Left renal pelvis (tissue), 4 donors: ENCODE data around the gene BSCL2. TPM values are rescaled to one million over a fixed set of nuclear protein-coding genes. Genes with fewer than 3 reads are reported as not detected.

Experiments used
- polyA plus RNA-seq, 4 donors: library from polyadenylated mRNA; unstranded; fragments of 120-200 nt; gene quantifications; one replicate each; pipeline ENCODE4 v1.2.1, GENCODE V29; 2013; ENCODE audit not compliant: insufficient read length in 4 of 4

BSCL2 gene
- polyA plus RNA-seq, 4 donors = 48.7 to 71.0 (median 56.2) TPM

Other genes with a start within 250 kb of the BSCL2 start
- gene AHNAK, start 160.6 kb downstream of the BSCL2 start, polyA plus RNA-seq = 100 to 1,000 TPM; 189 to 439 (median 222) TPM
- 1,000 to 10,000 TPM; 1,909 to 2,321 (median 2,191) TPM for gene EEF1G, start 133.5 kb downstream of the BSCL2 start, polyA plus RNA-seq
- gene TUT1, start 115.9 kb downstream of the BSCL2 start, polyA plus RNA-seq = 10 to 100 TPM; 18.7 to 25.0 (median 21.1) TPM
- gene MTA2, start 105.6 kb downstream of the BSCL2 start, polyA plus RNA-seq = 100 to 1,000 TPM in 1 of 4 donors, 10 to 100 TPM in 3; 83.7 to 106 (median 94.6) TPM
- gene EML3, start 94.6 kb downstream of the BSCL2 start, polyA plus RNA-seq = 10 to 100 TPM; 31.8 to 42.3 (median 38.6) TPM
- gene ROM1, start 94.2 kb downstream of the BSCL2 start, polyA plus RNA-seq = 1 to 10 TPM; 3.1 to 6.9 (median 3.6) TPM
- 10 to 100 TPM; 27.2 to 49.9 (median 29.8) TPM for gene B3GAT3, start 85.4 kb downstream of the BSCL2 start, polyA plus RNA-seq
- 100 to 1,000 TPM; 363 to 404 (median 379) TPM for gene GANAB, start 60.8 kb downstream of the BSCL2 start, polyA plus RNA-seq
- gene INTS5, start 54.1 kb downstream of the BSCL2 start, polyA plus RNA-seq = 10 to 100 TPM; 15.7 to 21.6 (median 18.1) TPM
- 10 to 100 TPM; 44.7 to 64.6 (median 53.5) TPM for gene C11orf98, start 42.2 kb downstream of the BSCL2 start, polyA plus RNA-seq
- 1 to 10 TPM; 4.4 to 6.6 (median 6.0) TPM for gene CSKMT, start 42.1 kb downstream of the BSCL2 start, polyA plus RNA-seq
- 10 to 100 TPM in 1 of 4 donors, 1 to 10 TPM in 3; 6.0 to 12.6 (median 7.6) TPM for gene UQCC3, start 35.8 kb downstream of the BSCL2 start, polyA plus RNA-seq
- gene LBHD1, start 35.2 kb downstream of the BSCL2 start, polyA plus RNA-seq = 1 to 10 TPM; 5.6 to 8.5 (median 6.1) TPM
- 100 to 1,000 TPM; 109 to 166 (median 156) TPM for gene UBXN1, start 28.4 kb downstream of the BSCL2 start, polyA plus RNA-seq
- 1 to 10 TPM in 3 of 4 donors, under 1 TPM in 1; 0.92 to 9.5 (median 1.4) TPM for gene LRRN4CL, start 17.9 kb downstream of the BSCL2 start, polyA plus RNA-seq
- 1 to 10 TPM; 1.5 to 2.4 (median 1.9) TPM for gene GNG3, start 252 bp upstream of the BSCL2 start, polyA plus RNA-seq
- 10 to 100 TPM; 71.1 to 91.1 (median 84.8) TPM for gene HNRNPUL2, start 20.0 kb upstream of the BSCL2 start, polyA plus RNA-seq
- 10 to 100 TPM; 38.8 to 46.5 (median 44.0) TPM for gene TTC9C, start 21.1 kb upstream of the BSCL2 start, polyA plus RNA-seq
- gene ZBTB3, start 46.7 kb upstream of the BSCL2 start, polyA plus RNA-seq = 1 to 10 TPM; 3.9 to 8.9 (median 7.6) TPM
- gene POLR2G, start 54.2 kb upstream of the BSCL2 start, polyA plus RNA-seq = 100 to 1,000 TPM; 102 to 155 (median 145) TPM
- gene TAF6L, start 64.0 kb upstream of the BSCL2 start, polyA plus RNA-seq = 10 to 100 TPM; 19.8 to 43.2 (median 26.6) TPM
- gene TMEM179B, start 80.0 kb upstream of the BSCL2 start, polyA plus RNA-seq = 10 to 100 TPM; 38.8 to 68.4 (median 63.9) TPM
- 10 to 100 TPM; 19.4 to 31.0 (median 23.3) TPM for gene TMEM223, start 84.6 kb upstream of the BSCL2 start, polyA plus RNA-seq
- gene NXF1, start 98.0 kb upstream of the BSCL2 start, polyA plus RNA-seq = 100 to 1,000 TPM; 109 to 125 (median 121) TPM
- gene STX5, start 124.6 kb upstream of the BSCL2 start, polyA plus RNA-seq = 10 to 100 TPM; 53.3 to 57.3 (median 55.5) TPM
- gene TEX54, start 125.4 kb upstream of the BSCL2 start, polyA plus RNA-seq = under 1 TPM in 3 of 4 donors, not detected in 1; 0.32 to 0.63 (median 0.38) TPM
- 10 to 100 TPM; 30.2 to 50.4 (median 35.3) TPM for gene WDR74, start 132.2 kb upstream of the BSCL2 start, polyA plus RNA-seq
- gene SLC3A2, start 173.5 kb upstream of the BSCL2 start, polyA plus RNA-seq = 100 to 1,000 TPM in 3 of 4 donors, 10 to 100 TPM in 1; 81.0 to 207 (median 159) TPM
- gene CHRM1, start 213.9 kb upstream of the BSCL2 start, polyA plus RNA-seq = under 1 TPM in 2 of 4 donors, not detected in 2; 0.05 to 0.40 TPM